ENCODE data around the gene NCOR1.

- no peak for TF ChIP-seq POLR2A (IDR thresholded peaks at IDR 0.05; ENCODE audit: low read length)
- TF ChIP-seq GATA1 (IDR thresholded peaks at IDR 0.05; ENCODE audit: low read depth, low read length) = no peak
These were observed 113.9 kb downstream of the NCOR1 start for GRCh38 chr17:16101440-16101839.

All from erythroblast (primary cell).